Activated T-helper 1 cell treated with anti-CD3 and anti-CD28 coated beads, Interleukin-12 subunit alpha, Interleukin-12 subunit beta, Interleukin-2, Interleukin-4 antibody, amounts not matched to agents 30 ng/mL and 10 ng/mL and 1 ng/mL, durations not matched to agents 14 hours and 24 hours and 36 hours (primary cell): ENCODE results near the gene ZNG1F. TPM values are rescaled to one million over a fixed set of nuclear protein-coding genes. Genes with fewer than 3 reads are reported as not detected.
"Not testable (repeated sequence)": the region's sequence is repeated elsewhere in the genome, so short reads cannot be mapped to it uniquely, and the experiment has no call there.

ENCODE experiments used
- DNase-seq: peaks from one replicate; pipeline ENCODE4 v3.0.0; 2021; ENCODE audit warnings: low spot score
- H3K27ac Mint-ChIP-seq: one replicate; pipeline ENCODE4 v1.8.0; 2021; ENCODE audit warnings: mild to moderate bottlenecking, mixed read lengths
- H3K27me3 Mint-ChIP-seq: one replicate; pipeline ENCODE4 v1.8.0; 2022; ENCODE audit warnings: mild to moderate bottlenecking, moderate library complexity, mixed read lengths; ENCODE audit not compliant: insufficient read depth
- H3K36me3 Mint-ChIP-seq: one replicate; pipeline ENCODE4 v1.8.0; 2021; ENCODE audit warnings: low read depth, mixed read lengths
- H3K4me1 Mint-ChIP-seq: one replicate; pipeline ENCODE4 v1.8.0; 2021; ENCODE audit warnings: low read depth, mixed read lengths
- H3K4me3 Mint-ChIP-seq: one replicate; pipeline ENCODE4 v1.8.0; 2021; ENCODE audit warnings: mild to moderate bottlenecking, moderate library complexity, mixed read lengths
- H3K9me3 Mint-ChIP-seq: one replicate; pipeline ENCODE4 v1.8.0; 2021; ENCODE audit warnings: mixed read lengths
- intact Hi-C: fragments of 100-400 bp; cut with micrococcal nuclease; formaldehyde crosslinking; loops from one replicate; pipeline ENCODE4 v1.15.1; 2024
- total RNA-seq: library from RNA; stranded (reverse); gene quantifications from 2 replicates; pipeline ENCODE4 v1.2.3, GENCODE V29; 2022

ZNG1F gene
- total RNA-seq, 1 donor from 2014 or later, result 12.6 TPM

DNA sequence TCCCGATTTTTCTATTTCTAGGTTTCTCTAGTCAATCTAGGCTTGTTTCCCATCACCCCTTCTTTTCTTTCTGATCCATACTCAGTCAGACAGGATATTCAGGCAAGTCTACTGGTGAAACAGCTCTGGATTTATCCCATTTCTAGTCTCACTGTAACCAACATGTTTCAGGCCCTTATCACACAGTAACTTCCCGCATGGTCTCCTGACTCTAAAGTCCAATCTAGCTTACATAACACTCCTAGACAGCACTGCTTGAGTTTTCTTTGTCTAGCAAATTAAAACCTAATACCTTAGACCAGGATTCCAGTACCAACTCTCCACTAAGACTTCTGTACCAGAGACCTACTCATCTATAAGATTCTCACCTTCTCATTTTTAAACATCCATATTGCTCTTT, 47.2 kb downstream of the ZNG1F start:
- DNase-seq, H3K36me3 Mint-ChIP-seq, H3K9me3 Mint-ChIP-seq, H3K27ac Mint-ChIP-seq, intact Hi-C loops, H3K4me1 Mint-ChIP-seq, H3K27me3 Mint-ChIP-seq, H3K4me3 Mint-ChIP-seq: not testable (repeated sequence)

DNA sequence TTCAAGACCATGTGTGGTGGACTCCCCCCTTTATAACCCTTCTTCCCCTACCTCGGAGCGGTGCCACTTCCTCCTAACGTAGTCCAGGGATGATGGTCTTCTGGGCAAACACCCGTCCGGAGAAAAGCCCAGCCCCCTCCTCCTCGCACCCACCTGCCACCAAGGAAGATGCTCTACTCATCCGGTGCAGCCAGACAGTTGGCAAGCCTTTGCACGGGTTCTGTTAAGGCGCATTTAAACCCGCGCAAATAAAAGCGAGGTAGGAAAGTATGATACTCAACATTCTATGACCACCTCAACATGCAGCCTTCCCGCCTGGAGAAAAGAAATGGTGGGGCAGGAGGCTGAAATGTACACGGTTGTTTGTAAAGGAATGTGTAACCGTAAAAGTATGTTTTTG, 60.5 kb downstream of the ZNG1F start, which contains the start of gene FOXD4L6:
FOXD4L6 (minus strand) TSS at position 101 of the 400 bp plus-strand sequence. CDS start 298 bp downstream, outside the sequence.
- DNase-seq, H3K27me3 Mint-ChIP-seq, H3K36me3 Mint-ChIP-seq, H3K9me3 Mint-ChIP-seq, intact Hi-C loops, H3K4me1 Mint-ChIP-seq, H3K4me3 Mint-ChIP-seq, H3K27ac Mint-ChIP-seq: not testable (repeated sequence)

DNA sequence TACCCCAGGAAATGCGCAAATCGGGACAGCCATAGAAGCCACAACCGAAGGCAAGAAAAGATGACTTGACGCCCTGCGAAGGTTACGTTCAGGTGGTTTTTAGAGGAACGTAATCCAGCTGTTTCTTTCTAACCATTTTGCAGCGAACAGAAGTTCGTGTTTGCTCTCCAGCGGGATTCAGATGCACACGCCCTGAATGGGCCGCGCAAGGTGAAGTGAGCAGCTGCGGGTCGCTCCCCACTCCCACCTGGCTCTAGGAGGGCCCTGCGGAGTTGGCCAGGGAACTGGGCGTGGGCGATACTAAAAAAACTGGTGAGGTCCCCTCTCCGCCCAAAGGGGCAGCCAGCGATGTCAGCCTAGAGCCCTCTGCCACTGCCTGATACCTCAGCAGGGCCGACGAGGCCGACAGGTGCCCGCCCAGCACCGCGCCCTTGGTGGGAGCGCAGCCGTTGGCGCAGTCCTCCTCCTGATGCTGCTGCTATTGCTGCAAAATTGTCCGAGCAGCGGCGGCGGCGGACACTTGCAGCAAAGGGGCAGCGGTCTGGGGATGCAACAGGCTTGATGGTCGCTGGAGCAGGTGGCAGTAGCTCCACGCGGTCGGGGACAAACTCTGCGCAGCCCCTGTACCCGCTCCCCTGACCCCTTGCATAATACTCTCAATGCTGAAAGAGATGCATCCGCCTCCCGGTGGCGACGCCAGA, 62.2 kb downstream of the ZNG1F start:
- H3K4me3 Mint-ChIP-seq, intact Hi-C loops, H3K9me3 Mint-ChIP-seq, H3K36me3 Mint-ChIP-seq, DNase-seq, H3K4me1 Mint-ChIP-seq, H3K27me3 Mint-ChIP-seq, H3K27ac Mint-ChIP-seq: not testable (repeated sequence)

DNA sequence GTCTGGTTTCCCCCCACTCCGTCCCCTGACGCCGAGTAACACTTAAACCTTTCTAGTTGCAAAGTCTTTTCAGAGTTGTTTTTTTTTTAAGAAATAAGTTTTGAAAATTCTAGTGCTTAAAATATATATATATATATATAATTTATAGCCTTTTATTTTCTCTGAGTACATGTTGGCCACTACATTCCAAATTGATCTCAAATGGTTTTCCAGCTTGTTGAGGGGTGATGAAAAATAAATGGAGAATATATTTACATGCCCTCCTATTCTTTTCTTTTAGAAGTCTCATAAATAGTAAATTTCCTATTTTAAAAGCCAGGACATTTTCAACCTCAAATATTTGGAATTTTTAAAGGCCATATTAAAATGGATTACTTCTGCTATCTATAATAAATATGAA, 63.2 kb downstream of the ZNG1F start:
- intact Hi-C loops, DNase-seq, H3K4me1 Mint-ChIP-seq, H3K4me3 Mint-ChIP-seq, H3K36me3 Mint-ChIP-seq, H3K27me3 Mint-ChIP-seq, H3K27ac Mint-ChIP-seq, H3K9me3 Mint-ChIP-seq: not testable (repeated sequence)

DNA sequence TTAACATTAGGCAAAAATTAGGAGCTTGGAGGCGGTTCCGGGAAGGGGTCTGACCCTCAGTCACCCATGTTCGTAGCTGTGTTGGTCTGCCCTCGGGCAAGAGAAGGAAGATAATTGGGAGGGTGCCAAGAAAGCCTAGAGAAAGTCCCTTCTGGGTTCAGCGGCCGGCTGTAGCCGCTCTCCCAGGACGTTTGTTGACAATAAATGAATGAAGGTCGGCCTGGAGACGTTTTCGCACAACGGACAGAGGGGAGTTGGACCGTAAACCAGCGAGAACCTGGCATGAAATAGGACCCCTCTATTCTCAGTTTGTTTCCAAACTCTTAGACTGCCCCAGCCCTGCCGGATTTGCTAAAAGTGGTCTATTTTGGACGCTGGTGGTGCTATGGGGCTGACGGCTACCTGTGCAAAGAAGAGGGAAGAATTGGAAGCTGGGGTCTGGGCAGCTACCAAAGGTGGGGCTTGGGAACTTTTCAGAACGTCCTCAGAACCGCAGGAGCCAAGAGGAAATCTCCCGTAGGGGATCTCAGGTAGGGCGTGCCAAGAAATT, 63.9 kb downstream of the ZNG1F start:
- H3K36me3 Mint-ChIP-seq, intact Hi-C loops: not testable (repeated sequence)

DNA sequence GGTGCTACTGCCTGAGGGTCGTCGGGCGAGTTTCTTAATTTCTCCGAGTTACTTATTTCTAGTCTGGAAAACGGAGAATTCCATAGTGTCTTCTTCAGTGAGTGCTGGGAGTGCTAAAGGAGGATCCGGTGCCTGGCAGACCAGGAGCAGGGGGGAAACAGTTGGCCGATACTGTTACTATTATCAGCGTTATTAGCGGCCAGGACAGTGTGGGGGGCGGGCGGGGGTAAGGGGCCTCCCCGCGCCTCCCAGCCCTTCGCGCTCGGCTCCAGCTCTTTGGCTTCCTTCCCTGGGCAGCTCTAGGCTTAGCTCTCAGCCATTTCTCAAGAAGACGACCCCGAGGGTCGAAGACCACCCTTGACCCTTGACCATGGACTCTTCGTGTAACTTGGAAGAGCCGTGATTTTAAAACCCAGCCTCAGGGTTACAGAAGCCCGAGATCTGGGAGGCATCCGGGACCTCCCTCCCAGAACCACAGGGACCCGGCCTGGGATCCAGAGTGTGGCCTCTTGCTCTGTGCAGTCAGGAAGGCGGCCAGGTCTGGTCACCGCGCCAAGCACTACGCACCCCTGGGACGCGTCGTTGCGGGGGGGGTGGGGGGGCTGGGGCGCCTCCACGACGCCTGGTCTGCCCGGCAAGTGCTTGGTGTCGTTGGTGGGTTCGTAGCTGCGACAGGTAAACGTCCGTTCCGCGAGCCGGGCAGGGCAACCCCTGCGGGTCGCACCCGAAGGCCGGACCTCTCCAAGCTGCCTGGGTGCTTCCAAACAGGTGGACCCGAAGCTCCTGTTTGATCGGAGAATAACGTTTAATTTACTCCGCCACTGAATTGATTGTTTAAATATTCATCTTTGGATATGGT, 64.6 kb downstream of the ZNG1F start:
- H3K27me3 Mint-ChIP-seq, DNase-seq, H3K4me1 Mint-ChIP-seq, H3K9me3 Mint-ChIP-seq, H3K4me3 Mint-ChIP-seq, H3K36me3 Mint-ChIP-seq, H3K27ac Mint-ChIP-seq, intact Hi-C loops: not testable (repeated sequence)

More for the DNA sequence above, 63.9 kb downstream of the ZNG1F start:
- not testable (repeated sequence) for H3K4me3 Mint-ChIP-seq, H3K4me1 Mint-ChIP-seq, H3K27ac Mint-ChIP-seq, H3K9me3 Mint-ChIP-seq, DNase-seq, H3K27me3 Mint-ChIP-seq

DNA sequence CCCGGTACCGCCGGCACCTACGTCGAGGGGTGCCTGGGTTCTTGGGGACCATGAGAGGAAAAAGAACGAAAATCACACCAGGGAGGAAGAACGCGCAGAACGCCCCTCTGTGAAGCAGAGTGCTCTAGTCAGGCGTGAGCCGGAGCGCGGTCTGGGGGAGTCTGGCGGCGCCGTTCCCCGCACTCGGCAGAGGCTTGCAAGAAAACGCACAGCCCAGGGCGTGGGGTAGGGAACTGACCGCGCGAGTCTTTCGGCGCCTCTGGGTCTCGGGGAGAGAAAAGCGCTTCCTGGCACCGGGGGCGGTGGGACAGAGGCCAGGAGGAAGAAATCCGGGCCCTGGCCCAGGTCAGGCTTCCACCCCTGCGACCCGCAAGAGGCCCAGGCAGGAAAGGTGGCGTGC, 65.3 kb downstream of the ZNG1F start:
- H3K27me3 Mint-ChIP-seq, H3K27ac Mint-ChIP-seq, DNase-seq, H3K9me3 Mint-ChIP-seq, intact Hi-C loops, H3K4me3 Mint-ChIP-seq, H3K36me3 Mint-ChIP-seq, H3K4me1 Mint-ChIP-seq: not testable (repeated sequence)

DNA sequence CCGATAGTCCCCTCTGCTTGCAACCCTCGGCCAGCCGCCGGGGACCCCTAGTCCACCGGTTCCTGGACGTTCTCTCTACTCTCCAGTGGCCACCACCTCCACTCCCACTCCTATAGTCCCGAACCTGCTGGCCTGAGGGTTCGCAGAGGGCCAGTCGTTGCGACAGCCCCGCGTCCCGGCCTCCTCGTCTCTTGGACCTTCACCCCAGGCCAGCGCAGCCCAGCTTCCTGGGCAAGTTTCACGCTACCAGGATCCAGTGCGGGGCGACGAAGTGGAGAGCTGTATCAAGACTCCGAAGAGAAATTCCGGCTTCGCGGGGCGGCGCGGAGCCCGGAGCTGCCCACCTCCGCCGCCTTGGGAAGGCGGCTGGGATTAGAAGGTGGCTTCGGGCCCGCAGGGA, 65.7 kb downstream of the ZNG1F start:
- H3K4me1 Mint-ChIP-seq, intact Hi-C loops, DNase-seq, H3K9me3 Mint-ChIP-seq, H3K27me3 Mint-ChIP-seq, H3K36me3 Mint-ChIP-seq, H3K4me3 Mint-ChIP-seq, H3K27ac Mint-ChIP-seq: not testable (repeated sequence)

DNA sequence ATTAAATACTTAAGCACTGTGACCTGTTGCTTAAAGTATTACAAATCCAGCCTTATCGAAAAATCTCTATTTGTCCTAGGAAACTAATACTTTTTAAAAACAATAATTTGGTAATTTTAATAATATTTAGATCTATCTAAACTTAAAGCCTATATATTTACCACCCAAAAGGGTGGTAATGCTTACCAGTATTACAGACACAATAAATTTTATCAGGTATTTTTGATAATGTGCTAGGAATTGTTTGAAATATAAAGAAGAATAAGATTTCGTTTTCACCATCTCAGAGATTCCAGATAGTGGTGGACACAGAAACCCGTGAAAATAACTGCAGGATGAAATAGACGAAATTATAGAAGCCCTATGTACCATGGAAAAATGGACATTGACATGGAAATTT, 68.4 kb downstream of the ZNG1F start:
- H3K9me3 Mint-ChIP-seq, DNase-seq, intact Hi-C loops, H3K36me3 Mint-ChIP-seq, H3K4me3 Mint-ChIP-seq, H3K4me1 Mint-ChIP-seq, H3K27me3 Mint-ChIP-seq, H3K27ac Mint-ChIP-seq: not testable (repeated sequence)

DNA sequence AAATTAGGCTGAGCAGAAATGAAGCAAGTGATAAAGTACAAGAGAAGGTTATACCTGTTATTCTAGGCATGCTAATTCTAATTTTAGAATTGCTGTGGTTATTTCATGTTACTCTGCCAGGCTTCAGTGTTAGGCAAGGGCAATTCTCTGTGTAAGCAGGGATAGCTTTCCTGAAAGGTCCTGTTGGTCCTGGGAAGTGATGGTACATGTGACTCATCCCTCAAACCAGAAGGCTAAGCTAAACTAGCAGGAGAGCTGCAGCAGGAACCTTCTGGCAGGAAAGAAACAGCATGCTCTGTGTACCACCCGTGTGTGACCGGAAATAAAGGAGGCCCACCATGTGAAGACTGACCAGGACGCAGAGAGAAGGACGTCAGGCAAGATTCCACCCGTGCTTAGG, 69.4 kb downstream of the ZNG1F start:
- H3K27ac Mint-ChIP-seq, H3K27me3 Mint-ChIP-seq, H3K4me3 Mint-ChIP-seq, H3K36me3 Mint-ChIP-seq, H3K9me3 Mint-ChIP-seq, DNase-seq, intact Hi-C loops, H3K4me1 Mint-ChIP-seq: not testable (repeated sequence)

DNA sequence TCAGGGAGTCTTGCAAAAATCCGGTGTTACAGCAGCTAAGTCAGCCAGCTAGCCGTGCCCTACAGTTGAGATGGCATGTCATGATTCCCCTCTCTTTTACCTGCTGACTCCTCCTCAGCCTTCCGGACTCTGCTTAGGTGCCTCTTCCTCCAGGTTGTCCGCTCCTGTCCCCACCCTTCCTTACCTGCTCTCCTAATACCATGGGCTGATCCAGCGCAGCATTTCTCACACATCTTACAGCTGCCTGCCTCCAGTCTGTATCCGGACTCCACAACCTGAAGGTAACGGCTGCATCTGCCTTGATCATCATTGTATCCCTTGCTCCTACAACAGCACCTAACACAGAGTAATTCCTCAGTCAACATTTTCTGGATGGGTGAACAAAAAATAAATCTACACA, 69.8 kb downstream of the ZNG1F start:
- intact Hi-C loops, H3K36me3 Mint-ChIP-seq, H3K27ac Mint-ChIP-seq, H3K4me3 Mint-ChIP-seq, DNase-seq, H3K9me3 Mint-ChIP-seq, H3K27me3 Mint-ChIP-seq, H3K4me1 Mint-ChIP-seq: not testable (repeated sequence)

DNA sequence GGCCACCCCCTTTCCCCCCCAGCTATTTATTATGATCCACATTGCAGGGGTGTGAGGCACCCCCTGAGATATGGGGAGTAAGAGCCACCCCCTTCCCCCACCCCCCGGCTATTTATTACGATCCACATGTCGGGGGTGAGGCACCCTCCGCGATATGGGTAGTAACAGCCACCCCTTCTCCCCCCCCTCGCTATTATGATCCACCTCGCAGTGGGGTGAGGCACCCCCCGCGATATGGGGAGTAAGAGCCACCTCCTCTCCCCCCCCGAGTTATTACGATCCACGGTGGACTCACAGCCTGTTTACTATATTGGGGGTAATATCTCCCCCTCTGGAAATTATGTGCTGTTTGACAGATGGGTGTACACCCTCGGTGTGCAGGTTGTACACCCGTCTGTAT, 75.8 kb downstream of the ZNG1F start:
- DNase-seq, H3K4me3 Mint-ChIP-seq, intact Hi-C loops, H3K9me3 Mint-ChIP-seq, H3K4me1 Mint-ChIP-seq, H3K36me3 Mint-ChIP-seq, H3K27ac Mint-ChIP-seq, H3K27me3 Mint-ChIP-seq: not testable (repeated sequence)

DNA sequence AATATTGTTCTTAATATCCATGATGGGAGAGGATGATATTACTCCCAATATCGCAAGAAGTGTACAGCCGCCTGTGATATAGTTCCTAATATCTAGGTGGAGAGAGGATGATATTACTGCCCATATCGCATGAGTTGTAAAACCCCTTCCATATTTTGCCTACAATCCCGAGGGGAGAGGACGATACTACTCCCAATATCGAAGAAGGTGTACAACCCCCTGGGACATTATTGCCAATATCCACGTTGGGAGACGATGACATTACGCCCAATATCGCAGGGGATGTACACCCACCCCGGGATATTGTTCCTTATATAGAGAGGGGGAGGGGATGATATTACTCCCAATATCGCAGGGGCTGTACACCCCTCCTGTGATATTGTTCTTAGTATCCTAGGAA, 77.7 kb downstream of the ZNG1F start:
- H3K27me3 Mint-ChIP-seq, H3K4me3 Mint-ChIP-seq, intact Hi-C loops, H3K36me3 Mint-ChIP-seq, DNase-seq, H3K4me1 Mint-ChIP-seq, H3K9me3 Mint-ChIP-seq, H3K27ac Mint-ChIP-seq: not testable (repeated sequence)
